HG02763 (cell line): Measurements from ENCODE around the gene MFSD11.
"Not testable (repeated sequence)": the region's sequence is repeated elsewhere in the genome, so short reads cannot be mapped to it uniquely, and the experiment has no call there.

Experiments
- ATAC-seq: cut with Tn5 transposase; IDR thresholded peaks from one replicate; pipeline ENCODE4 v1.9.1; 2021; ENCODE audit warnings: mild to moderate bottlenecking, moderate library complexity; ENCODE audit not compliant: unreplicated experiment

MFSD11 gene

DNA sequence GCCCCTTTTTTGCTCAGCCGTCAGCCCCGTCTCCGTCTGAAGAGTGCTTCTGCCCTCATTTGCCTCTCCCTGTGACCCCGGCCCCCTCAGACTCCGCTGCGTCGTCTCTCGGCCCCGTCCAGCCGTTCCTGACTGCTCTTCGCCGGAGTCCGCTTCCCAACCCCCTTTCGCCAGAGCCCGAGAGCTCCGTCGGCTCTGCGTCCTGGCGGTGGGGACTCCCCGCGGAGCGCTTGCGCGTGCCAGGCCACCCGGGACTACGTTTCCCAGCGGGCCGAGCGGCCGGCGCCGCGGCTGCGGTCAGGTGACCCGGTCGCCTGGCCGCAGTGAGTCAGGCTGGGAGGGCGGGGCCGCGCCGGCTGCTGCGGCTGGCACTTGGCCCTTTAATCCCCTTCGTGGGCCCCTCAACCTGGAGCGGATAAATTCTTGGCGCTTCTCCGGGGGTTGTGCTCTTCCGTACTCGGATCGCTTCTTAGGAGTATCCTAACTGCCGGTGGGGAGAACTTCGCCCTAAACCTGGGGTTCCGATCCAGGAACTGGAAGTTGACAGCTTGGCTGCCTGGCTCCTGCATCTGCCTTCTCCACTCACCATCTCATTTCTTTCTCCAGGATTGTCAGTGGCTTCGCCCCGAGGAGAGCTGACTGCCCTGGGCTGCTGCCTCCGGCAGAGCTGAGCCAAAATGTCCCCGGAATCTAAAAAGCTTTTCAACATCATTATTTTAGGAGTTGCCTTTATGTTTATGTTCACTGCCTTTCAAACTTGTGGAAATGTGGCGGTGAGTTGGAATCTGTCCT, at the start of gene MFSD11:
Gene MFSD11 (plus strand): TSS at position 444 of the 792 bp plus-strand sequence. CDS start 234 bp downstream, at position 678.
- peak; percentile 57 for ATAC-seq

DNA sequence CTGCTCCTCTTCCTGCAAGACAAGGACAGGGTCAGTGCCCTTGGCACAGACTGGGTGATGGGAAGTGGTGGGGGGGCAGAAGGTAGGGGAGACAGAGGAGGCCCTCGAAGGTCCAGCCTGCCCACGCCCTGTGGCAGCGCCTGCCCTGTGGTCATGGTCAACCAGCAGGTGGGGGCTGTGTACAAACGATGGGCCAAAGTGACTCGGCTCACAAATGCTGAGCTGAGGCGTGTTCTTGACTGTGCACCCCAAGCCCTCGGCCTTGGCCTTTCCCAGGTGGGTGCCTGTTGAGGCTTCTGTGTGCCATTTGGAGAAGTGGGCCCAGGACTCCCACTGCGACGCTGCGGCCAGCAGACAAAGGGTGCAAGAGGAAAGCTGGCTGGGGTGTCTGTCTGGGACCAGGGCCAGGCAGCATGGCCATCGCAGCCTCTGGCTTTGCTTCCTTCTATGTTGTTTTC, 49.7 kb upstream of the MFSD11 start:
- ATAC-seq, result no peak

DNA sequence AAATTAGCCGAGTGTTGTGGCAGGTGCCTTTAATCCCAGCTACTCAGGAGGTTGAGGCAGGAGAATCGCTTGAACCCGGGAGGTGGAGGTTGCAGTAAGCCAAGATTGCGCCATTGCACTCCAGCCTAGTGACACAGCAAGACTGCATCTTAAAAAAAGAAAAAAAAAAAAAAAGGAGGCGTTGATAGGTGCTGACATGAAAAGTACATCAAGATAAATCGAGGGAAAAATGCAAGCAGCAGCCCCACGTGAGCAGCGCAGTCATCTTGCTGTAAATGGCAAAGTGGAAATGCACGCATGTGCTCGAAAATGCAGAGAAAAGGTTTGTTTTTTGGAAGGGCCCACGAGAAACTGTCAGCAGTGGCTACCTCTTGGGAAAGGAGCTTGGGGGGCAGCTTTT, 48.1 kb upstream of the MFSD11 start:
- no peak for ATAC-seq

DNA sequence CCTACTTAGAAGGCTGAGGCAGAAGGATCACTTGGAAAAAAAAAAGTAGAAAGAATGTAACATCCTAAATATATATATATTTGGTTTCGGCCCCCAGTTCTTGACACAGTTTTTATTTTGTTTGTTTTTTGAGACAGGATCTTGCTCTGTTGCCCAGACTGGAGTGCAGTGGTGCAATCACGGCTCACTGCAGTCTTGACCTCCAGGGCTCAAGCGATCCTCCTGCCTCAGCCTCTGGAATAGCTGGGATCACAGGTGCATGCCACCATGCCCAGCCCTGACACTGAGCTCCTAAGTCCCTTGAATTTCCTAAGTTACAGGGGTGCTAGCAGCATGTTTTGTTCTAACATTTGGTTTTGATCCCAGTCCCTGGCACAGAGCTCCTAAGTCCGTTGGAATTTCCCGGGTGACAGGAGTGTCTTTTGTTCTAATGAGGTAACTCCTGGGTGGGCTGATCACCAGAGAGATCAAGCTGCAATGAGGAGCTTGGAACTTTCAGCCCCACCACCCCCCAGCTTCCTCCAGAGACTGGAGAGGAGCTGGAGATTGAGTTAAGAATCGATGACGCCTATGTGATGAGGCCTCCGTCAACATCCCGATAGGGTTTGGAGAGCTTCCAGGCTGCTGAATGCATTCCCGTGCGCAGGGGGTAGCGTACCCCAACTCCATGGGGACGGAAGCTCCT, 47.2 kb upstream of the MFSD11 start:
- no peak for ATAC-seq

DNA sequence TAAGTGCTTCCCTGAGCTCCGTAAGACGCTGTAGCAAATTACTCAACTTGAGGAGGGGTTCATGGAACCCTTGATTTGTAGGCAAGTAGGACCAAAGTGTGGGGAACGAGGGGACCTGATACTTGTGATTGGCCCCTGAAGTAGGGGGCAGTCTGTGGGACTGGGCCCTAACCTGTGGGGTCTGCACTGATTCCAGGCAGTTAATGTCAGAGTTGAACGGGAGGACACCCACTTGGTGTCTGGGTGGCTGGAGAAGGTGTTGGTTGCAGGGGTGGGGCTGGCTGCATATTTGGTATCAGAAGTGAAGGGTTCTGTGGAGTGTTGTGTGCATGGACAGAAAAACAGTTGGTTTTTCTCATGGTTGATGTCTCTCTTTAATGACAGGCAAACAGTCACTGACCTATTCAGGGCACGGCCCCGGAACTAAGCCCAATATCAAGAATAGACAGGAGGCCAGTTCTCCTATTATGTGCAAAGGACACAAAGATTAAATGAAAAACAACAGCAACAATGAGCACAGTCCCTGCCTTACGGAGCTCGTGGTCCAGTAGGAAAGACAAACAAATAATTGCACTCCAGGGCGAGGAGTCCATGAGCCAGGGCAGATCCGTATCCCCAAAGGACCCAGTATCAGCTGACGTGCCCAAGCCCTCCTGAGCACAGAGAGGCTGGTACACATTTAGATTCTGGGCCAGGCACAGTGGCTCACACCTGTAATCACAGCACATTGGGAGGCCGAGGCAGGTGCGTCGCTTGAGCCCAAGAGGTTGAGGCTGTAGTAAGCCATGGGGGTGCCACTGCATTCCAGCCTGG, 46.3 kb upstream of the MFSD11 start:
- ATAC-seq, result no peak

DNA sequence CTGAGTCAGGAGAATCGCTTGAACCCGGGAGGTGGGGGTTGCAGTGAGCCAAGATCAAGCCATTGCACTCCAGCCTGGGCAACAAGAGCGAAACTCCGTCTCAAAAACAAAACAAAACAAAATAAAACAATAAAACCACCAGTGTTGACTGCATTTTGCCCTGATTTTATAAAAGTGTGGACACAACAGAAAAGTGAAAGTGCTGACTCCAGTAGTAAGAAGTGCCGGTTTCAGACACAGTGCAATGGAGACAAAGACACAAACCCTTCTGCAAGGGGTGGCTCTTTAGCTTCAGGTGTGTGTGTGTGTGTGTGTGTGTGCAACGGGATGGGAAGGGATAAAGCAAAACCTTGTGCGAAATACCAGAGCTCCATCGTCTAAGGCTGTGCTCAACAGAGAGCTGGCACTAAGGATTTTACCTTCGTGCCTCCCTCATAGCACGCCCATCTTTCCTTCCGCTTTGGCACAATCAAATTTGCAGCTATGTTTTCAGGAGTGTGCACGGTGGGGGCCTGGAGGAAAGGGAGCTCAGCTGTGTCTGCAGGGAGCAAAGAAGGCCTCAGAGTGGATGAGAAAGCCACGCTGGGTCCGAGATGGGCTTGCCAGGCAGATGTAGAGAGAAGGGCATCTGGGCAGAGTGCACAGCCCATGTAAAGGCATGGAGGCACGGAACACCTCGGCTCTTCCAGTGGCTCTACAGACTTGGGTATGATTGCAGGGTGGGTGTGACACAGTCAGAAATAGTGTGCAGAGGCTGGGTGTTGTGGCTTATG, 42.7 kb upstream of the MFSD11 start:
- ATAC-seq, result no peak

DNA sequence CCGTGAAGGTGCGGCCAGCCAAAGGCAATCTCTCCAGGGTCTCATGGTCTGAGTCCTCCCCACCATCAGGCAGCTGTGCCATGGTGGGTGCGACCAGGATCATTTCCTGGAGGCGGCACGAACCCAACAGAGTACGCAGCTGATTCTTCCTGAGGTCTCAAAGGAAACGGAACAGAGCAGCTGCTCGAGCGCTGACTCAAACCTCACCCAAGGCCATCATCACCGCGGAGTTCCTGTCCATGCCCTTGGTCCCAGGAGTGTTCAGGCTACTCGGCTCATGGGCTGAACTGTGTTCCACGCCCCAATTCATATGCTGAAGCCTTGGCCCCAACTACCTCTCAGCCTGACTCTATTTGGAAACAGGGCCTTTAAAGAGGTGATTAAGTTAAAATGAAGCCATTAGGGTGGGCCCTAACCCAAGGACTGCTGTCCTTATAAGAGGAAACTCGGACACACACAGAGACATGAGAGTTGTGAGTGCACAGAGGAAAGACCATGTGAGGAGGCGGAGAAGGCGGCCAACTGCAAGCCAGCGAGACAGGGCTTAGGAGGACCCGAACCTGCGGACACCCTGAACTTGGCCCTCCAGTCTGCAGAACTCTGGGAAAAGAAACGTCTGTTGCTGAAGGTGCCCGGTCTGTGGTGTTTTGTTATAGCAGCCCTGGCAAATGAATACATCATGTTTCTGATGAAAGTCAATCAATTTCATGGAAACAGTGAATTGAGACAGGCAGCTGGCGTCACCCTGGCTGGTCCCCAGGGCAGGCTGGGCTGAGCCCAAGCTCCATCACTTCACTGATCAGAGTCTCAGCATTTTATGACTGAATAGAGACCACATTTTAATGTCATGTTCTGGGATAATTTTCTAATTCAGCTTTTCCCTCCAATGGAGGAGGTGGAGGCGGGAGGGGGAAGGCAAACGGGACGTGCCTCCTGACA, 40.9 kb upstream of the MFSD11 start:
- ATAC-seq, result no peak

DNA sequence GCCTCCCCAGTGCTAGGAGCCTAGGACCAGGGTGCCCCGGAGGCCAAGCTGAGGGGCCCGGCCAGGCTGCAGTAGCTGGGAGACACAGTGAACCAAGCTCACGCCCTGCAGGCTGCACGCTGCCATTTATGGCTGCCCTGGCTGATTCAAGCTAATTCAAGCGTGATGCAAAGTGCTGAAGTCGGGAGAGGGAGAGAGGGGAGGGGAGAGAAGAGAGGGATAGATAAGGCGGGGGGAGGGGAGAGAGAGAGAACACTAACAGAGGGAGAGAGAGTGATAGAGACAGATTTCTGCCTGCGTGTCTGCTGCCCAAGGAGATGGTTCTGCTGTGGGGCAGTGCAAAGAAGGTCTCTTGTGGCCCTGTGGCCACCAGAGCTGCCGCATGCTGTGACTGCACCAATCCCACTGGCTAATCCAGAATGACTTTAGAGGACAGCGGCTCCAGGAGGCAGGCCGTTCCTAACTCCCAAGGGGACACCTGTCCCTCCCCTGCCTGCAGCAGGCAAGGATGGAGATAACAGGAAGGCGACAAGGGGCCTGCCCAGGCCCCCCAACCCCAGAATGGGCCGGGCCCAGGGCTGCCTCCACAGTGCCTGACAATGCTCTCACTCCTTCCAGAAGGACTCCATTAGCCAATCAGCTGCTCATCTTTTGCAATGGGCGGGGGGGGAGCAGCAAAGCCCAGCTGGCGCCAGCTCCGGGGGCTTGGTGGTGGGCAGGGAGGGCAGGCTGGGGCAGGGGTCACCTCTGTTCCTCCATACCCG, 40.0 kb upstream of the MFSD11 start:
- ATAC-seq, result no peak

DNA sequence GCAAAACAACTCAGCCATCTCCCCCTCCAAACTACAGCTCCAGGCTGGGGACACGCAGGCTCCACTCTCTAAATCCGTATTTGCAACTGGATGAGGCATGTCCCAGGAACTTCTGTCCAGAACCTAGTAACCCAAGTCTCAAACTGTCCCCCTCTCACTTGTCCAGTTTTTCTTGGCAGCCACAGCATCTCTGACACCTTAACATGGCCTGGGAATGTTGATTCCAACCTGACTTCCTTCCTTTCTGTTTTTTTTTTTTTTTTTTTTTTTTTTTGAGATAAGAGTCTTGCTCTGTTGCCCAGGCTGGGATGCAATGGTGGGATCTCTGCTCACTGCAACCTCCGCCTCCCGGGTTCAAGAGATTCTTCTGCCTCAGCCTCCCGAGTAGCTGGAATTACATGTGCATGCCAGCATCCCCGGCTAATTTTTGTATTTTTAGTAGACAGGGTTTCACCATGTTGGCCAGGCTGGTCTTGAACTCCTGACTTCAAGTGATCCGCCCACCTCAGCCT, 39.4 kb upstream of the MFSD11 start:
- ATAC-seq, result not testable (repeated sequence)

DNA sequence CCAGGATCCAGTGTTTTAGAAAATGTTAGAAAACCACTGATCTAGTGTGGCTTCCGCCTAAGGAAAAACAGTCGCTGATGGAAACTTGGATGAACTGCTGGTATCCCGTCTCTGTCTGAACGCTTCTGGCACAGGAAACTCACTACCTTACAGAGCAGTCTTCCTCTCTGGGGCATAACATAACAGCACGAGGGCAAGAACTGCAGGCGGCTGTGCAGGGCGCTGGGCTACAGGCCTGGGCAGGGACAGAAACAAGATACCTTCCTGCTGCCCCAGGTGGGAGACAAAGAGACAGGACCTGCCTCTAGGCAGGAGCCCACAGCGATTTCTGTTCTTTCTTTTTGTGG, 37.7 kb upstream of the MFSD11 start:
- ATAC-seq, result no peak

DNA sequence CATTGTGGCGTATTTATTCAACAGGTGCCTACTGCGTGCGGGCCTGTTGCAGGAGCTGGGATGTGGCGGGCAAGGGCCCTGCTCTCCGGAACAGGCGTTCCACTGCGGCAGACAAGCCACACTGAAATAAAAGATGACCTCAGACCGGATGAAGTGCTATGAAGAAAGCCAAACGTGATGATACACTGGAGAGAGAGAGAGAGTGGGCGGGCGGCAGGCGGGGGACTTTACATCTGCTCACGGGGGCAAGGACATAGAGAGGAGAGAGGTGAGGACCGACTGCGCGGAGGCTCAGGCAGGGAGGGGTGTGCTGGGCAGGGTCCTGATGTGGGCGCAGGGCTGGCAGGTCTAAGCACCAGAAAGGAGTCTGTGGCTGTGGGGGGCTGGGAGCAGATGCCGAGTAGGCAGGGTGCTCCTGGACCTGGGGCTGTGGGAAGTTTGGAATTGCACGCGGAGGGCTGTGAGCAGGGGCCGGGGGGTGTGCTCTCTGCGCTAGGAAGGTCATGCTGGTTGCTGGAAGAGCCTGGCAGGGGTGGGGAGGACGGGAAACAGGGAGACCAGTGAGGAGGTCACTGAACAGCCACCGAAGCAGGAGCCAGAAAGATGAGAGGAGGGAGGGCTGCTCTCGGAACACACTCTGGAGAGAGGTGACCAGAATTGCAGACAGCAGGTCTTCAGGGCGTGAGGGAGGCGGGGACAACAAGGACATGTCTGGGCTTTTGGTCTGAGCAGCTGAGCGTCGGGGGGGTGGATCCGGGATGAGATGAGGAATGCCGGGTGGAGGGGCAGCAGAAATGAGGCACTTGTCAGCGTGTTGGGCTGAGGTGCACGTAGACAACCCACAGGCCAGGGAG, 37.1 kb upstream of the MFSD11 start:
- no peak for ATAC-seq

DNA sequence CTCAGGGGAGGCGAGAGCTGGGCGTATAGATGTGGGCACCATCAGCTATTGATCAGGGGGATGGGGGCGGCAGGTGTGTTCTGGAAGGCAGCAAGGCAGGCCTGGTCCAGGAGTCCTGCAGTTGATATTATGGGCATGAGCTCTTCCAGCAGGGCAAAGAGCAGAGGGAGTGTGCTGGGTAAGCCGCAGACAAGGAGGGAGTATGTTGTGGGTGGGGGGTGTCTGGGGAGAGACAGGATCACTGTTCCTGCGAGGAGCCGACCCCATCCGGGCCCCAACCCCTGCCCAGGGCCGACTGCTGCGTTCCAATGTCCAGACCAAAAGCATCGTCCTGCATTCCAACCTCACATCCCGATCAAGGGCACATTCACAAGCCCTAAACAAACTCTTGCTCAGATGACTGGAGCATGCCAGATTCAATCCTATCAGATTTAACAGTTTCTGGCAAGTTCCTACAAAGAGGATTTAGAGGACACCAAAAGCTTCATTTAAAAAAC, 36.4 kb upstream of the MFSD11 start:
- ATAC-seq, result no peak

DNA sequence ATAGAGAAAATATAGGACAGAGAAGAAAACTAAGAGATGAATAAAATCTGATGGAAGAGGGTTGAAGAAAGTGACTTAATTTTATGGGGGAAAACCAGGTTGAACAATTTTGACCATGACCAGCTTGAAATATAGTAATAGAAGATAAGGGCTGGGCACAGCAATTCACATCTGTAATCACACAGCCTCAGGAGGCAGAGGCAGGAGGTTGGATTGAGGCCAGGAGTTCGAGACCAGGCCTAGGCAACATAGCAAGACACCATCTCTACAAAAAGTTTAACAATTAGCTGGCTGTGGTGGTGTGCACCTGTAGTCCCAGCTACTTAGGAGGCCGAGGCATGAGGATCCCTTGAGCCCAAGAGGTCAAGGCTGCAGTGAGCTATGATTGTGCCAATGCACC, 35.8 kb upstream of the MFSD11 start:
- ATAC-seq, result no peak

DNA sequence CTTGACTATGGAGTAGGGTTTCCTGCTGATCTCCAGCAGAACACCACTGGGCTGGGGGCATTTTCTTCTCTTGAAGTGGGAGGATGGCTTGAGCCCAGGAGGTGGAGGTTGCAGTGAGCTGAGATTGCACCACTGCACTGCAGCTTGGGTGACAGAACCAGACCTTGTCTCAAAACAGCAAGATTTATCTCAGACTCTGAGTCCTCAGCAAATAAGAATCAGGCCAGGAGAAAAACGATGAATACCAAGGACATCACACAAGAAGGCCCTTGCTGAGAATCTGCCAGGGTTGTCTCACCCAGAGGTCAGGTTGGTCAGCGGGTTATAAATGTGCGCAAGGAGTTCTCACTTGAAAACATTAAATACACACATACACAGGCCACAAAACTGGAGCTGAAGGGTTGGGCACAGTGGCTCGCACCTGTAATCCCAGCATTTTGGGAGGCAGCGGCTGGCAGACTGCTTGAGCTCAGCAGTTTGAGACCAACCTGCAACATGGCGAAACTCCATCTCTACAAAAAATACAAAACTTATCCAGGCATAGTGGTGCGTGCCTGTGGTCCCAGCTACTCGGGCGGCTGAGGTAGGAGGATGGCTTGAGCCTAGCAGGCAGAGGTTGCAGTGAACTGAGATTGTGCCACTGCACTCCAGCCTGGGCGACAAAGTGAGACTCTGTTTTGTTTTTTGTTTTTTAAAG, 34.8 kb upstream of the MFSD11 start:
- no peak for ATAC-seq

DNA sequence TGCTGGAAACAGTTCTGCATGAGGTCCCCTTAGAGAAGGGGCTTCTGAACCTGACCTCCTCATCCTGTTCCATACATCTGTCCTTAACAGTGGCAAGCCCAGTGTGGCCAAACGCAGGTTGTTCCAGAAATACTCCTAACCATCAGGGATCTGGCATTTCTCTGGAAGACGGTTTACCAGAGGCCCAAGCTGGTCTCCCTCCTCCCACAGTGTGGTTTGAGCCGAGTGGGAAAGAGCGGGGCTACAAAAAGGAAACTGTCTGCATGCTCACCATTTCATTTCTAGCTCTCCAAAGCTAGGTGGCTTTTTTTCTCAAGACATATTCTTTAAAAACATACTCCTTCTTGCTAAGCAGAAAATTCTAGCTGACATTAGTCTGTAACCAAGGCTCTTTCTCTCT, 33.1 kb upstream of the MFSD11 start:
- ATAC-seq, result no peak

DNA sequence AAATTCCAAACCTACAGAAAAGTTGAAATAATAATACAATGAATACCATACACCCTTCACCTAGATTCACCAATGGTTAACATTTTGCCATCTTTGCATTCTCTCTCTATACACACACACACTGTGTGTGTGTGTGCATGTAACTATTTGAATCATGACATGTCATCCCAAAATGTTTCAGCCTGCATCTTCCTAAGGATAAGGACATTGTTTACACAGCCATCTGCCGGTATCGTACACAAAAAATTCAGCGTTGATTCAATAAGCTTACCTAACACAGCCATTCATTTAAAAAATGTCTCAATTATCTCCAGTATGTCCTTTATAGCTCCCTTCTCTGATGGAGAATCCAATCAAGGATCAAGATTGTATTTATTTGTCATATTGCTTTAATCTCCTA, 31.1 kb upstream of the MFSD11 start:
- no peak for ATAC-seq
